ENCODE measurements around the gene PPFIA4.

DNA sequence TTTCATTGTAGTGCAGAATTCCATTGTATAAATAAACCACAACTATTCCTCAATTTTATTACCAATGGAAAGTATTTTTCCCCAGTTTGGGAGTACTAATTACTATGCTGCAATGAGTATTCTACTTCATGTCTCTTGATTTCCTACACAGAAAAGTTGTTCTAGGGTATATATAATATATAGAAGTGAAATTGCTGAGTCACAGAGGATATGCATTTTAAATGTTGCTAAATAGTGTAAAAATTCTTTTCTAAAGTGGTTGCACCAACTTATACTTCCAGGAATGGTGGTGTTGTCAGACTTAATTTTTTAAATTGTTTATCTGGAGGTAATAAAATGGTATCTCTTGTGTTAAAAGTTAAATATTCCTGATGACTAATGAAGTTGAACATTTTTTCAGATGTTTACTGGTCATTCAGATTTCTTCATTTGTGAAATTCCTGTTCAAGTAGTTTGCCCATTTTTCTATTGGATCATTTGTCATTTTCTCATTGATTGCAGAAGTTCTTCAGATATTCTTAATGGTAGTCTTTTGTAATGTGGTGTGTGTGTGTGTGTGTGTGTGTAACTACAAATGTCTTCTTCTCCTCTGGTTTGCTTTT lies 78.6 kb downstream of the PPFIA4 start:
- TF ChIP-seq, protein P1, sequence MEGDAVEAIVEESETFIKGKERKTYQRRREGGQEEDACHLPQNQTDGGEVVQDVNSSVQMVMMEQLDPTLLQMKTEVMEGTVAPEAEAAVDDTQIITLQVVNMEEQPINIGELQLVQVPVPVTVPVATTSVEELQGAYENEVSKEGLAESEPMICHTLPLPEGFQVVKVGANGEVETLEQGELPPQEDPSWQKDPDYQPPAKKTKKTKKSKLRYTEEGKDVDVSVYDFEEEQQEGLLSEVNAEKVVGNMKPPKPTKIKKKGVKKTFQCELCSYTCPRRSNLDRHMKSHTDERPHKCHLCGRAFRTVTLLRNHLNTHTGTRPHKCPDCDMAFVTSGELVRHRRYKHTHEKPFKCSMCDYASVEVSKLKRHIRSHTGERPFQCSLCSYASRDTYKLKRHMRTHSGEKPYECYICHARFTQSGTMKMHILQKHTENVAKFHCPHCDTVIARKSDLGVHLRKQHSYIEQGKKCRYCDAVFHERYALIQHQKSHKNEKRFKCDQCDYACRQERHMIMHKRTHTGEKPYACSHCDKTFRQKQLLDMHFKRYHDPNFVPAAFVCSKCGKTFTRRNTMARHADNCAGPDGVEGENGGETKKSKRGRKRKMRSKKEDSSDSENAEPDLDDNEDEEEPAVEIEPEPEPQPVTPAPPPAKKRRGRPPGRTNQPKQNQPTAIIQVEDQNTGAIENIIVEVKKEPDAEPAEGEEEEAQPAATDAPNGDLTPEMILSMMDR (conservative IDR thresholded peaks at IDR 0.05) = no peak
- TF ChIP-seq ZFX (IDR thresholded peaks at IDR 0.05) = no peak

Measured in C4-2B (cell line).